NCI-H1417 (cell line): Measurements from ENCODE around the gene MYL12B.
A peak's percentile ranks its signal among the peaks of the same experiment; 100 is the strongest.
"Not testable (repeated sequence)": the region's sequence is repeated elsewhere in the genome, so short reads cannot be mapped to it uniquely, and the experiment has no call there.

Source experiments
- DNase-seq, 3 experiments: peaks; one replicate each; lab custom pipeline; 2025; lab: John Stamatoyannopoulos, UW

Gene MYL12B

GRCh38 chr18:3297025-3297984 is 35.4 kb downstream of the MYL12B start:
- DNase-seq: peak in 1 of 3 experiments; percentile 58

DNA sequence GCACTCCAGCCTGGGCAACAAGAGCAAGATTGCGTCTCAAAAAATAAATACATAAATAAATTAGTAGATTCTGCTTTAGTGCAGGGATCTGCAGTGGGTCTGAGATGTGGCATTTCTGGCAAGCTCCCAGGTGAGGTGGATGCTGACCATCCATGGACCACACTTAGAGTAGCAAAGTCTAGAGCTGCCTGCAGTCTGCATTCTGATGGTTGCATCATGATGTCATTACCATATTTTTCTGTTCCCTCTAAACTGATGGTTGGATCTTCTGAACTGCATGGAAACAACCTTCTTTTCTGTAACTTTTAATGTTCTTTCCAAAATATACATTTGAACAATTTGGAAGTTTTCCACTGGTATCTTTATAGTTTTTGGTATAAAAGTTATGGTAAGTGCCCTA is 42.9 kb downstream of the MYL12B start:
- no peak for DNase-seq

- DNase-seq: no peak
Measured at GRCh38 chr18:3305354-3305762, 43.4 kb downstream of the MYL12B start.

- no peak for DNase-seq
Measured at GRCh38 chr18:3305933-3306332, 44.0 kb downstream of the MYL12B start.

DNA sequence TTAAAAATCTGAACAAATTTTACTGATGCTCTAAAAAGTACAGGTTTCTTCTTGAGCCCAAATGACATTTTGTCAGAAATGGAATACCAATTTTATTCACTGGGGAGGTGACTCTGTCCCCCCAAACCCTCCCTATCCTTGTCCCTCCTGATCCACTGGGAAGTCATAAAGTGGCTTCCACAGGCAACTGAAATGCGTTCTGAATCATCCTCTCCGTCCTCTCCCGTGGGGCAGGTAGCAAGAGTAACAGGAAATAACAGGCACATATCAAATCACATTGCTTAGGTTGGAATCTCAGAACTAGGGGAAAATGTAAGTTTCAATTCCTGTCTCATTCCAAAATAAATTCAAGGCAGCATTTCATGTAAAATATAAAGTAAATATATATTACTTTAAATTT is 44.5 kb downstream of the MYL12B start:
- no peak for DNase-seq

GRCh38 chr18:3313685-3314084 is 51.8 kb downstream of the MYL12B start:
- DNase-seq: no peak

GRCh38 chr18:3315344-3315743 is 53.4 kb downstream of the MYL12B start:
- not testable (repeated sequence) for DNase-seq

DNA sequence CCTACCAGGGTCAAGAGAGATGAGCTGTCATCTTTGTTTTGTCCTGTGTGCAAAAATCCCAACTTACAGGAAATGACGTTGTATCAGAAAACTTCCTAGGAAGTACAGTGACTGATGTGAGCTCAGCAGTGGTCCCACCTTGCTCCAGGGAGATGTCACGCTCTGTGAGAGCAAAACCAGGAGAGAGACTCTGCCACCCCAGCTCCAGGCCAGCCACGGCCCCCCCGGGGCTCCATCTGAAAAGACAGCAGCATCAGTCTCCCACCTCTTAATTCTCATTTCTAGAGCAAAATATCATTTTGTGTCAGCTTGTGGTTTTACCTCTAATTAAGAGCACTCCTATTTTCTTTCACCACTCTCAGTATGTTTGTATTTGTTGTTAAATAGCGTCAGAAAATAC is 57.5 kb downstream of the MYL12B start:
- no peak for DNase-seq

DNA sequence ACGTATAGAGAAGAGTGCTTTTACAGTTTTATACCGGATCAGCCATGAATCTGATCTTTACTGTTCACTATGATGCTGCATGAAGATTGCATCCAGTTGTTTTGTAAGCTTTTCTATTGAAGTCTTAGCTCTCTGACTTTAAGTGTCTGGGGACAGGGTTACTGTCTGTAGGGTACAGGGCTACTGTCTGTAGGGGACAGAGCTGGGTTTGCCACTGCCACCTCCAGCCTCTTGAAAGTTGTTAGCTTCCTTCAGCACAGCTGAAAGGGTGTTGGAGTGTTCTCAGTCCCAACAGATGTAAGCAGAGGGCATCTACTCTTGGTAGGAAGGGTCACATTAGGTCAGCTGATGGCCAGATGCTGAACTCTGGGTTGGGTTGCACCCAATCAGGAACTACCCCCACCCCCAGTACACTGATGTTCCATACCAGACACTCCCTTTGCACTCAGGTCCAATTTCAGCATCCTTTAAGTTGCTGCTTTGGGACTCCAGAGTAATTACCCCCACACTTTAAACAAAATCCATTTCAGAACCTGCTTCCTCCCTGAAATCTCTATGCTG is 58.0 kb downstream of the MYL12B start:
- DNase-seq: no peak

DNA sequence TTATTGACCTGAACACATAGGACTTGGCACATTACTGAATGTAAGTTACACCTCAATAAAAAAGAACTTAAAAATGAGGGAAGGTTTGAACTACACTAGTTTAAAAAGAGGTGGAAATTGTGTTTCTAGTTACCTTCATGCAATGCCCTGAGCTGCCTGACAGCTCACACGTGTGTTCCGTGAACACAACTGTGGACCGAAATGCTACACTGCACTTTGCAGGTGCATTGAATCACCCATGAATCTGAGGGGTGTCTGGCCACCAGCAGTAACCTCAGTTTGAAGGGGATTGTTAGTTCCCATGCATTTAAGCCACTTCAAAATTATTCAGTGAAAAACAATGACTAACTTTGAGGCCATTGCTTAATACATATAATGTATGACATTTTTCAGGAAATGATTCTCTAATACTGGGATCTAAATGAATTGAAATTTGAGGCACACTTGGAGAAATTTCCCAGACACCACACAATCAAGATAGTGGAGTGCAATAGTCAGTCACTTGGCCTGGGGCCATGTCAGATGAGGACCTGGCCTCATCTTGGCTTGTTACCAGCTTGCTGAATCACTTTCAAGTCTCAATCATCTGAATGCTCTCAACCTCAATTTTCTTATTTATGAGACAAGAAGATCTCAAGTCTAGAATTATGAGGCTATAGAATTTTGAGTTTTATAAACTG is 59.3 kb downstream of the MYL12B start:
- no peak for DNase-seq

DNA sequence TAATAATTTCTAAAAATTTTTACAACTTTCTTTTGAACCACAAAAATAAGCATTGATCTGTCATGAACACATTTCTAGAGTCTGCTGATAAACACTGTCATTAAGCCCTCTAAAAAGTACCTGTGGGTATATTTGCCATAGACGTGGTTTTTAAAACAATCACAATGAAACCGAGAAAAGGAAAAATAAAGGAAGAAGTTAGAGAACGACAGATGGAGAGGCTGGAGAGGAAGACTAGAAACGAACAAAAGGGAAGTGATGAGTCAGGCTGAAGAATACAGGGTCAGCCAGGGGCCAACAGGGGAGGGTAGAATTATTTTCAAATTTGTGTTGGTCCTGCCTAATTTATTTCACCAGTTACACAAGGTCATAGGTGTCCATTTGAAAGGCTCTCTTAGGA is 62.0 kb downstream of the MYL12B start:
- DNase-seq: no peak
